Activated T-cell treated with anti-CD3 and anti-CD28 coated beads for 1 hour (primary cell): Measurements from ENCODE around the gene NRG2.

Experiments
- DNase-seq: peaks from one replicate; pipeline ENCODE4 v3.0.0-alpha.2; 2020; ENCODE audit warnings: low read depth

Gene NRG2

GRCh38 chr5:139812836-139813805 lies 230.0 kb downstream of the NRG2 start:
- DNase-seq = no peak

GRCh38 chr5:139812323-139812722 lies 230.8 kb downstream of the NRG2 start:
- no peak for DNase-seq

- DNase-seq = no peak
Observed at GRCh38 chr5:139811274-139811607, 231.9 kb downstream of the NRG2 start.

GRCh38 chr5:139810341-139811273 lies 232.5 kb downstream of the NRG2 start:
- no peak for DNase-seq

- no peak for DNase-seq
Observed at GRCh38 chr5:139809331-139809810, 233.7 kb downstream of the NRG2 start.

- no peak for DNase-seq
Observed at GRCh38 chr5:139808481-139809330, 234.4 kb downstream of the NRG2 start.

- DNase-seq = no peak
Observed at GRCh38 chr5:139807647-139808030, 235.5 kb downstream of the NRG2 start.

GRCh38 chr5:139806726-139807646 lies 236.1 kb downstream of the NRG2 start:
- DNase-seq = no peak

- no peak for DNase-seq
Observed at GRCh38 chr5:139806111-139806510, 237.0 kb downstream of the NRG2 start.

GRCh38 chr5:139805545-139805944 lies 237.6 kb downstream of the NRG2 start:
- no peak for DNase-seq

GRCh38 chr5:139804800-139805397 lies 238.2 kb downstream of the NRG2 start:
- DNase-seq = no peak

- no peak for DNase-seq
Observed at GRCh38 chr5:139803978-139804377, 239.1 kb downstream of the NRG2 start.

GRCh38 chr5:139799359-139799758 lies 243.7 kb downstream of the NRG2 start:
- DNase-seq = no peak

- no peak for DNase-seq
Observed at GRCh38 chr5:139798883-139799282, 244.2 kb downstream of the NRG2 start.

GRCh38 chr5:139797856-139798510 lies 245.1 kb downstream of the NRG2 start:
- DNase-seq = no peak

GRCh38 chr5:139797335-139797734 lies 245.8 kb downstream of the NRG2 start:
- DNase-seq = no peak
